Measurements from ENCODE around the gene SI.

Gene SI

GRCh38 chr3:165081183-165081582 lies 2.9 kb upstream of the SI start:
- TF ChIP-seq SIN3A (IDR thresholded peaks at IDR 0.05; ENCODE audit: borderline replicate concordance, insufficient read depth, low read length) (no peak), REST (IDR thresholded peaks at IDR 0.05; ENCODE audit: insufficient read depth in 1 of 2, low read depth in 2 of 2, low read length in 2 of 2) (no peak), POLR2AphosphoS5 (IDR thresholded peaks at IDR 0.05; ENCODE audit: low read depth, low read length) (no peak), TAF1 (IDR thresholded peaks at IDR 0.05; ENCODE audit: borderline replicate concordance, insufficient read depth, low read length) (no peak), FOXP2 (optimal IDR thresholded peaks at IDR 0.05; ENCODE audit: borderline replicate concordance, extremely low read depth, extremely low read length, insufficient read depth) (no peak)

- TF ChIP-seq SIN3A (IDR thresholded peaks at IDR 0.05; ENCODE audit: borderline replicate concordance, insufficient read depth, low read length) (no peak), FOXP2 (optimal IDR thresholded peaks at IDR 0.05; ENCODE audit: borderline replicate concordance, extremely low read depth, extremely low read length, insufficient read depth) (no peak), TAF1 (IDR thresholded peaks at IDR 0.05; ENCODE audit: borderline replicate concordance, insufficient read depth, low read length) (no peak), POLR2AphosphoS5 (IDR thresholded peaks at IDR 0.05; ENCODE audit: low read depth, low read length) (no peak)
Measured at GRCh38 chr3:165075695-165076094, 2.6 kb downstream of the SI start.

- no peak for TF ChIP-seq TAF1 (IDR thresholded peaks at IDR 0.05; ENCODE audit: borderline replicate concordance, insufficient read depth, low read length)
- no peak for TF ChIP-seq SIN3A (IDR thresholded peaks at IDR 0.05; ENCODE audit: borderline replicate concordance, insufficient read depth, low read length)
- TF ChIP-seq REST (IDR thresholded peaks at IDR 0.05; ENCODE audit: insufficient read depth in 1 of 2, low read depth in 2 of 2, low read length in 2 of 2): no peak
- no peak for TF ChIP-seq FOXP2 (optimal IDR thresholded peaks at IDR 0.05; ENCODE audit: borderline replicate concordance, extremely low read depth, extremely low read length, insufficient read depth)
Measured at GRCh38 chr3:165070682-165071081, 7.6 kb downstream of the SI start.

GRCh38 chr3:165056510-165056909 lies 21.8 kb downstream of the SI start:
- TF ChIP-seq REST (IDR thresholded peaks at IDR 0.05; ENCODE audit: insufficient read depth in 1 of 2, low read depth in 2 of 2, low read length in 2 of 2) (no peak), POLR2AphosphoS5 (IDR thresholded peaks at IDR 0.05; ENCODE audit: low read depth, low read length) (no peak), SIN3A (IDR thresholded peaks at IDR 0.05; ENCODE audit: borderline replicate concordance, insufficient read depth, low read length) (no peak), FOXP2 (optimal IDR thresholded peaks at IDR 0.05; ENCODE audit: borderline replicate concordance, extremely low read depth, extremely low read length, insufficient read depth) (no peak), TAF1 (IDR thresholded peaks at IDR 0.05; ENCODE audit: borderline replicate concordance, insufficient read depth, low read length) (no peak)

- TF ChIP-seq POLR2AphosphoS5 (IDR thresholded peaks at IDR 0.05; ENCODE audit: low read depth, low read length): no peak
- no peak for TF ChIP-seq SIN3A (IDR thresholded peaks at IDR 0.05; ENCODE audit: borderline replicate concordance, insufficient read depth, low read length)
- no peak for TF ChIP-seq FOXP2 (optimal IDR thresholded peaks at IDR 0.05; ENCODE audit: borderline replicate concordance, extremely low read depth, extremely low read length, insufficient read depth)
- TF ChIP-seq TAF1 (IDR thresholded peaks at IDR 0.05; ENCODE audit: borderline replicate concordance, insufficient read depth, low read length): no peak
- no peak for TF ChIP-seq REST (IDR thresholded peaks at IDR 0.05; ENCODE audit: insufficient read depth in 1 of 2, low read depth in 2 of 2, low read length in 2 of 2)
Measured at GRCh38 chr3:165040186-165040585, 38.1 kb downstream of the SI start.

All from PFSK-1 (cell line).